HEK293 (cell line): ENCODE measurements around the gene ADGRL1.
"Not testable (repeated sequence)": the region's sequence is repeated elsewhere in the genome, so short reads cannot be mapped to it uniquely, and the experiment has no call there.

Source experiments
- KLF1 ChIP-seq: fragments of 450-650 bp; formaldehyde crosslinking; IDR thresholded peaks from 2 replicates; pipeline ENCODE4 v1.5.1; 2016; ENCODE audit warnings: missing biosample characterization, missing genetic modification characterization
- ZNF121 ChIP-seq: fragments of 450-650 bp; formaldehyde crosslinking; IDR thresholded peaks from 2 replicates; pipeline ENCODE4 v1.5.1; 2016; ENCODE audit warnings: missing biosample characterization, missing genetic modification characterization
- ZNF146 ChIP-seq: fragments of 450-650 bp; formaldehyde crosslinking; IDR thresholded peaks from 2 replicates; pipeline ENCODE4 v1.5.1; 2016; ENCODE audit warnings: missing biosample characterization, missing genetic modification characterization
- ZNF155 ChIP-seq: fragments of 450-650 bp; formaldehyde crosslinking; IDR thresholded peaks from 2 replicates; pipeline ENCODE4 v1.5.1; 2016; ENCODE audit warnings: missing biosample characterization, missing genetic modification characterization
- TF ChIP-seq, protein P1 (sequence below): fragments of 450-650 bp; formaldehyde crosslinking; IDR thresholded peaks from 2 replicates; pipeline ENCODE4 v1.5.1; 2016; ENCODE audit warnings: missing biosample characterization, missing genetic modification characterization, low read depth
- TF ChIP-seq, protein P2 (sequence below): fragments of 450-650 bp; formaldehyde crosslinking; IDR thresholded peaks from 2 replicates; pipeline ENCODE4 v1.5.1; 2016; ENCODE audit warnings: missing biosample characterization, missing genetic modification characterization

DNA sequence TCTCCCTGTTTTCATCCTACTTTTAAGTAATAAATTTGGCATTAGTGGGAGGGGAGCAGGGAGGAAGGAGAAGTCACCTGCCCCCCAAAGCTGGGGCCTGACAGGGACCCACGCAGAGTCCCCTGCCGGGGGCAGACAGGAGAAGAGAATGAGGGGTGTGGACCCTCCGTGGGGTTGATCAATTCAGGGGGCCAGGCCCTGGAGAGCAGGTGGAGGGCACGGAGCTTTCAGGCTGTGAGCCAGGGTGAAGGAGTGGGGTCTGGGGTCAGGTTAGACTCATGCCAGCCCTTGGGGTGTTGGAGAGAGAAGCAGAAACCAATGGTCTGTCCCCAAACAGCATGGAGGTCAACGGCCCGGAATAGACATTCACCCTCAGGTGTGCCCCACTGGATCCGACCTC is 1.8 kb downstream of the ADGRL1 start:
- TF ChIP-seq, protein P1, sequence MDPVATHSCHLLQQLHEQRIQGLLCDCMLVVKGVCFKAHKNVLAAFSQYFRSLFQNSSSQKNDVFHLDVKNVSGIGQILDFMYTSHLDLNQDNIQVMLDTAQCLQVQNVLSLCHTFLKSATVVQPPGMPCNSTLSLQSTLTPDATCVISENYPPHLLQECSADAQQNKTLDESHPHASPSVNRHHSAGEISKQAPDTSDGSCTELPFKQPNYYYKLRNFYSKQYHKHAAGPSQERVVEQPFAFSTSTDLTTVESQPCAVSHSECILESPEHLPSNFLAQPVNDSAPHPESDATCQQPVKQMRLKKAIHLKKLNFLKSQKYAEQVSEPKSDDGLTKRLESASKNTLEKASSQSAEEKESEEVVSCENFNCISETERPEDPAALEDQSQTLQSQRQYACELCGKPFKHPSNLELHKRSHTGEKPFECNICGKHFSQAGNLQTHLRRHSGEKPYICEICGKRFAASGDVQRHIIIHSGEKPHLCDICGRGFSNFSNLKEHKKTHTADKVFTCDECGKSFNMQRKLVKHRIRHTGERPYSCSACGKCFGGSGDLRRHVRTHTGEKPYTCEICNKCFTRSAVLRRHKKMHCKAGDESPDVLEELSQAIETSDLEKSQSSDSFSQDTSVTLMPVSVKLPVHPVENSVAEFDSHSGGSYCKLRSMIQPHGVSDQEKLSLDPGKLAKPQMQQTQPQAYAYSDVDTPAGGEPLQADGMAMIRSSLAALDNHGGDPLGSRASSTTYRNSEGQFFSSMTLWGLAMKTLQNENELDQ (tag by site-specific recombination): not testable (repeated sequence)
- TF ChIP-seq, protein P2, sequence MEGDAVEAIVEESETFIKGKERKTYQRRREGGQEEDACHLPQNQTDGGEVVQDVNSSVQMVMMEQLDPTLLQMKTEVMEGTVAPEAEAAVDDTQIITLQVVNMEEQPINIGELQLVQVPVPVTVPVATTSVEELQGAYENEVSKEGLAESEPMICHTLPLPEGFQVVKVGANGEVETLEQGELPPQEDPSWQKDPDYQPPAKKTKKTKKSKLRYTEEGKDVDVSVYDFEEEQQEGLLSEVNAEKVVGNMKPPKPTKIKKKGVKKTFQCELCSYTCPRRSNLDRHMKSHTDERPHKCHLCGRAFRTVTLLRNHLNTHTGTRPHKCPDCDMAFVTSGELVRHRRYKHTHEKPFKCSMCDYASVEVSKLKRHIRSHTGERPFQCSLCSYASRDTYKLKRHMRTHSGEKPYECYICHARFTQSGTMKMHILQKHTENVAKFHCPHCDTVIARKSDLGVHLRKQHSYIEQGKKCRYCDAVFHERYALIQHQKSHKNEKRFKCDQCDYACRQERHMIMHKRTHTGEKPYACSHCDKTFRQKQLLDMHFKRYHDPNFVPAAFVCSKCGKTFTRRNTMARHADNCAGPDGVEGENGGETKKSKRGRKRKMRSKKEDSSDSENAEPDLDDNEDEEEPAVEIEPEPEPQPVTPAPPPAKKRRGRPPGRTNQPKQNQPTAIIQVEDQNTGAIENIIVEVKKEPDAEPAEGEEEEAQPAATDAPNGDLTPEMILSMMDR (tag by site-specific recombination): not testable (repeated sequence)
- not testable (repeated sequence) for TF ChIP-seq ZNF146; ZNF155 (tag by site-specific recombination); KLF1 (tag by site-specific recombination); ZNF121 (tag by site-specific recombination)
